ENCODE measurements around the gene CMIP. TPM values are rescaled to one million over a fixed set of nuclear protein-coding genes. Genes with fewer than 3 reads are reported as not detected.

The CMIP gene
- total RNA-seq, 1 experiment from 2014 or later = 63.7 TPM

- ATAC-seq (peak; percentile 38; the same call in 1 of the 2 replicates), DNase-seq (ENCODE audit: low spot score) (no peak)
- ChIA-PET CTCF (interaction anchor here (0.7 to 1.8 kb wide), 4 partner anchors 8 to 106 kb away, joined by 3 to 8 read pairs (median 4); no protein-coding TSS in a partner anchor), POLR2A (no interaction called here)
- Mint-ChIP-seq H3K27ac (no peak overlapping the region), H3K4me1 (peaks cover 12% of the 10 kb centered on the region), H3K36me3 (no peaks in the 10 kb centered on the region), H3K9me3 (no peaks in the 10 kb centered on the region), H3K4me3 (no peak overlapping the region), H3K27me3 (ENCODE audit: low read depth) (no peaks in the 10 kb centered on the region)
- TF ChIP-seq MYBL2 (CRISPR knock-in tag; IDR thresholded peaks at IDR 0.05) (no peak), FOXJ3 (CRISPR knock-in tag; IDR thresholded peaks at IDR 0.05; ENCODE audit: borderline replicate concordance) (no peak), USF2 (CRISPR knock-in tag; IDR thresholded peaks at IDR 0.05) (no peak), NR2C2 (CRISPR knock-in tag; IDR thresholded peaks at IDR 0.05) (no peak), ZNF263 (CRISPR knock-in tag; IDR thresholded peaks at IDR 0.05; ENCODE audit: low read depth) (no peak), GTF2I (CRISPR knock-in tag; conservative IDR thresholded peaks at IDR 0.05) (no peak), ZNF423 (CRISPR knock-in tag; IDR thresholded peaks at IDR 0.05) (no peak), PRRX2 (CRISPR knock-in tag; IDR thresholded peaks at IDR 0.05) (no peak), SMAD4 (CRISPR knock-in tag; IDR thresholded peaks at IDR 0.05) (no peak), NFYB (CRISPR knock-in tag; conservative IDR thresholded peaks at IDR 0.05; ENCODE audit: low read depth) (no peak), IRF1 (CRISPR knock-in tag; IDR thresholded peaks at IDR 0.05) (no peak), SP1 (CRISPR knock-in tag; conservative IDR thresholded peaks at IDR 0.05) (no peak), FOXP4 (CRISPR knock-in tag; IDR thresholded peaks at IDR 0.05) (no peak), E2F4 (CRISPR knock-in tag; IDR thresholded peaks at IDR 0.05; ENCODE audit: borderline replicate concordance, low read depth) (no peak), NFE2L1 (CRISPR knock-in tag; IDR thresholded peaks at IDR 0.05) (no peak)
- TF ChIP-seq, protein P1, sequence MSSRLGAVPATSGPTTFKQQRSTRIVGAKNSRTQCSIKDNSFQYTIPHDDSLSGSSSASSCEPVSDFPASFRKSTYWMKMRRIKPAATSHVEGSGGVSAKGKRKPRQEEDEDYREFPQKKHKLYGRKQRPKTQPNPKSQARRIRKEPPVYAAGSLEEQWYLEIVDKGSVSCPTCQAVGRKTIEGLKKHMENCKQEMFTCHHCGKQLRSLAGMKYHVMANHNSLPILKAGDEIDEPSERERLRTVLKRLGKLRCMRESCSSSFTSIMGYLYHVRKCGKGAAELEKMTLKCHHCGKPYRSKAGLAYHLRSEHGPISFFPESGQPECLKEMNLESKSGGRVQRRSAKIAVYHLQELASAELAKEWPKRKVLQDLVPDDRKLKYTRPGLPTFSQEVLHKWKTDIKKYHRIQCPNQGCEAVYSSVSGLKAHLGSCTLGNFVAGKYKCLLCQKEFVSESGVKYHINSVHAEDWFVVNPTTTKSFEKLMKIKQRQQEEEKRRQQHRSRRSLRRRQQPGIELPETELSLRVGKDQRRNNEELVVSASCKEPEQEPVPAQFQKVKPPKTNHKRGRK (CRISPR knock-in tag; IDR thresholded peaks at IDR 0.05; ENCODE audit: borderline replicate concordance) = no peak
- TF ChIP-seq, protein P2, sequence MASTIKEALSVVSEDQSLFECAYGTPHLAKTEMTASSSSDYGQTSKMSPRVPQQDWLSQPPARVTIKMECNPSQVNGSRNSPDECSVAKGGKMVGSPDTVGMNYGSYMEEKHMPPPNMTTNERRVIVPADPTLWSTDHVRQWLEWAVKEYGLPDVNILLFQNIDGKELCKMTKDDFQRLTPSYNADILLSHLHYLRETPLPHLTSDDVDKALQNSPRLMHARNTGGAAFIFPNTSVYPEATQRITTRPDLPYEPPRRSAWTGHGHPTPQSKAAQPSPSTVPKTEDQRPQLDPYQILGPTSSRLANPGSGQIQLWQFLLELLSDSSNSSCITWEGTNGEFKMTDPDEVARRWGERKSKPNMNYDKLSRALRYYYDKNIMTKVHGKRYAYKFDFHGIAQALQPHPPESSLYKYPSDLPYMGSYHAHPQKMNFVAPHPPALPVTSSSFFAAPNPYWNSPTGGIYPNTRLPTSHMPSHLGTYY (CRISPR knock-in tag; IDR thresholded peaks at IDR 0.05) = no peak
- TF ChIP-seq, protein P3, sequence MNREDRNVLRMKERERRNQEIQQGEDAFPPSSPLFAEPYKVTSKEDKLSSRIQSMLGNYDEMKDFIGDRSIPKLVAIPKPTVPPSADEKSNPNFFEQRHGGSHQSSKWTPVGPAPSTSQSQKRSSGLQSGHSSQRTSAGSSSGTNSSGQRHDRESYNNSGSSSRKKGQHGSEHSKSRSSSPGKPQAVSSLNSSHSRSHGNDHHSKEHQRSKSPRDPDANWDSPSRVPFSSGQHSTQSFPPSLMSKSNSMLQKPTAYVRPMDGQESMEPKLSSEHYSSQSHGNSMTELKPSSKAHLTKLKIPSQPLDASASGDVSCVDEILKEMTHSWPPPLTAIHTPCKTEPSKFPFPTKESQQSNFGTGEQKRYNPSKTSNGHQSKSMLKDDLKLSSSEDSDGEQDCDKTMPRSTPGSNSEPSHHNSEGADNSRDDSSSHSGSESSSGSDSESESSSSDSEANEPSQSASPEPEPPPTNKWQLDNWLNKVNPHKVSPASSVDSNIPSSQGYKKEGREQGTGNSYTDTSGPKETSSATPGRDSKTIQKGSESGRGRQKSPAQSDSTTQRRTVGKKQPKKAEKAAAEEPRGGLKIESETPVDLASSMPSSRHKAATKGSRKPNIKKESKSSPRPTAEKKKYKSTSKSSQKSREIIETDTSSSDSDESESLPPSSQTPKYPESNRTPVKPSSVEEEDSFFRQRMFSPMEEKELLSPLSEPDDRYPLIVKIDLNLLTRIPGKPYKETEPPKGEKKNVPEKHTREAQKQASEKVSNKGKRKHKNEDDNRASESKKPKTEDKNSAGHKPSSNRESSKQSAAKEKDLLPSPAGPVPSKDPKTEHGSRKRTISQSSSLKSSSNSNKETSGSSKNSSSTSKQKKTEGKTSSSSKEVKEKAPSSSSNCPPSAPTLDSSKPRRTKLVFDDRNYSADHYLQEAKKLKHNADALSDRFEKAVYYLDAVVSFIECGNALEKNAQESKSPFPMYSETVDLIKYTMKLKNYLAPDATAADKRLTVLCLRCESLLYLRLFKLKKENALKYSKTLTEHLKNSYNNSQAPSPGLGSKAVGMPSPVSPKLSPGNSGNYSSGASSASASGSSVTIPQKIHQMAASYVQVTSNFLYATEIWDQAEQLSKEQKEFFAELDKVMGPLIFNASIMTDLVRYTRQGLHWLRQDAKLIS (CRISPR knock-in tag; IDR thresholded peaks at IDR 0.05; ENCODE audit: borderline replicate concordance) = no peak
- TF ChIP-seq, protein P4, sequence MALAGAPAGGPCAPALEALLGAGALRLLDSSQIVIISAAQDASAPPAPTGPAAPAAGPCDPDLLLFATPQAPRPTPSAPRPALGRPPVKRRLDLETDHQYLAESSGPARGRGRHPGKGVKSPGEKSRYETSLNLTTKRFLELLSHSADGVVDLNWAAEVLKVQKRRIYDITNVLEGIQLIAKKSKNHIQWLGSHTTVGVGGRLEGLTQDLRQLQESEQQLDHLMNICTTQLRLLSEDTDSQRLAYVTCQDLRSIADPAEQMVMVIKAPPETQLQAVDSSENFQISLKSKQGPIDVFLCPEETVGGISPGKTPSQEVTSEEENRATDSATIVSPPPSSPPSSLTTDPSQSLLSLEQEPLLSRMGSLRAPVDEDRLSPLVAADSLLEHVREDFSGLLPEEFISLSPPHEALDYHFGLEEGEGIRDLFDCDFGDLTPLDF (CRISPR knock-in tag; IDR thresholded peaks at IDR 0.05) = no peak
Observed at GRCh38 chr16:81593481-81593880, 148.9 kb downstream of the CMIP start.

Data from WTC11 (cell line).